ENCODE measurements around the gene NLGN1. TPM values are rescaled to one million over a fixed set of nuclear protein-coding genes. Genes with fewer than 3 reads are reported as not detected.

The NLGN1 gene
- total RNA-seq, 1 donor from 2014 or later = 5.7 TPM

DNA sequence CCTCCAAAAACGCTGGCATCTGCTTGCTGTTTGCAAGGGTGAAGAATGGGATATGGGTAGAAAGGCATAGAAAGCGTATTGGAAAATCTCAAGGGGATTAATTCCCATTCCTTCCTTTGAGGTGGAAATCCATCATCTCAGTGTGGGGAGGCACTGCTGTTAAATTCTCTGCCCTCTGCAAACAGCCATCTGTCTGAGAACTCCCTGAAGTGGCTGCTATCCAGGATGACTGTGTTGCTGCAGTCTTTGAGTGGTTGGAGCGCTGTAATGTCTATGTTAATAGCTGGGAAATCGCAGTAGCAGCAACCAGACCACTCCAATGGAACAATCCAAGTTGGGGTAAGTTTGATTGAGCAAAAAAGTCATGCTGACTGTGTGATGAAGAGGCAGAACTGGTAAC, 625.9 kb downstream of the NLGN1 start:
- H3K9ac ChIP-seq (ENCODE audit: low read depth in 1 of 3, low read length in 3 of 3) = no peak overlapping the region
- no peaks in the 10 kb centered on the region for H3K4me1 ChIP-seq (ENCODE audit: control insufficient read depth in 3 of 3, insufficient read depth in 3 of 3, low read length in 3 of 3)
- no peak overlapping the region for H3K4me3 ChIP-seq (ENCODE audit: low read length in 3 of 3)
- no peaks in the 10 kb centered on the region for H3K9me3 ChIP-seq (ENCODE audit: control insufficient read depth in 3 of 3, low read length in 3 of 3)
- no peaks in the 10 kb centered on the region for H3K36me3 ChIP-seq (ENCODE audit: control insufficient read depth in 3 of 3, insufficient read depth in 3 of 3, low read length in 3 of 3)
- H3K27me3 ChIP-seq (ENCODE audit: control insufficient read depth in 3 of 3, insufficient read depth in 3 of 3, low read length in 3 of 3) = no peaks in the 10 kb centered on the region
- H3K27ac ChIP-seq (ENCODE audit: low read depth, low read length) = no peak overlapping the region

DNA sequence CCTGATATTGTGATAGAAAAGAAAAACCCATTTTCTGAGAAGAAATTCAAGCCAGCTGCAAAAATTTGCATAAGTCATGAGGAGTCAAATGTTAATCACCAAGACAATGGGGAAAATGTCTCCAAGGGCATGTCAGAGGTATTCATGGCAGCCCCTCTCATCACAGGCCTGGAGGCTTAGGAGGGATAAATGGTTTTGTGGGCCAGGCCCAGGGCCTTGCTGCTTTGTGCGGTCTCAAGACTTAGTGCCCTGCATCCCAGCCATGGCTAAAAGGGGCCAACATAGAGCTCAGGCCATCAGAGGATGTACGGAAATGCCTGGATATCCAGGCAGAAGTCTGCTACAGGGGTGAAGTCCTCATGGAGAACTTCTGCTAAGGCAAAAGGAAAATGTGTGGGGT, 631.1 kb downstream of the NLGN1 start:
- H3K27me3 ChIP-seq (ENCODE audit: control insufficient read depth in 3 of 3, insufficient read depth in 3 of 3, low read length in 3 of 3) = no peaks in the 10 kb centered on the region
- H3K9ac ChIP-seq (ENCODE audit: low read depth in 1 of 3, low read length in 3 of 3) = no peak overlapping the region
- H3K4me3 ChIP-seq (ENCODE audit: low read length in 3 of 3) = no peak overlapping the region
- H3K9me3 ChIP-seq (ENCODE audit: control insufficient read depth in 3 of 3, low read length in 3 of 3) = no peaks in the 10 kb centered on the region
- H3K4me1 ChIP-seq (ENCODE audit: control insufficient read depth in 3 of 3, insufficient read depth in 3 of 3, low read length in 3 of 3) = no peaks in the 10 kb centered on the region
- no peak overlapping the region for H3K27ac ChIP-seq (ENCODE audit: low read depth, low read length)
- no peaks in the 10 kb centered on the region for H3K36me3 ChIP-seq (ENCODE audit: control insufficient read depth in 3 of 3, insufficient read depth in 3 of 3, low read length in 3 of 3)

DNA sequence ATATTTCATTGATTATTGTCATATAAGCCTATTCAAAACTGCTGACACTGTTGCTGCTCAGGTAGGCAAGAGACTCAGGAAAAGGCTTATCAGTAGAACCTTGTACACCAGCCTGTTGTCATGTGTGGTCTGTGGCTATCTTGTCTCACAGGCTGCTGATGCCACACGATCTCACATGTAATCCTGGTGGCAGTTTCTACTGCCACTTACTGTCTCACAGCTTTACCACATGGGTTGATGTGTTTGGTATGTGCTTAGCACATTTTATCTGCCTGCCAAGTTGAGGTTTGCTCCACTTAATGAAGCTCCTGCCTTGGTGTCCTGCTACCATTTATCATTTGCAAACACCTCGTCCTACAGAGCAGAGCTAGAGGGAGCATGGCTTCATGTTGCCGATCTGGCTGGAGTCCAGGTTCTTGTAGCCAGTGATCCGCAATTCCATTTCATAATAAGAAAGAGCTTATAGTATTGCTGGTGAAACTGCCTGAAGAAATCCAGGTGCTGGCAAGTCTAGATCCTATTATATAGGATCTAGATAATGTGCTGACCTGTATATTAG, 637.9 kb downstream of the NLGN1 start:
- no peak overlapping the region for H3K9ac ChIP-seq (ENCODE audit: low read depth in 1 of 3, low read length in 3 of 3)

DNA sequence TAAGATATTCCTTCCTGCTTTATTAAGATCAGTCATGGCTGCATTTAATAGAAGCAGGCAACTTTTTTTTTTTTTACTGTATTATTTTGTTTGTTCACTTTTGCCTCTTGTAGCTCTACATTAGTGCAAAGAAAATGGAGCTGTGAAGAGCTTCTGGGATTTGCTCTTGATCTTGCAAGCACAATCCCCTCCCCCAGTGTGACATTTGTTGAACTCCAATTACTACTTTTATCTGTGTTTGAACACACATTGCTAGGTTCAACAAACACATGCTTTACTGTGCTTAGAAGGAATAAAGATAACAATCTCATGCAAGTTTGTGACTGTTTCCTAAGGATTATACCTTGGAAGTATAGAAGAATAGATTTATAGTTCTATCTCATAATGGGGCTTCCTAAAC, 648.8 kb downstream of the NLGN1 start:
- Histone ChIP-seq H3K27ac (ENCODE audit: low read depth, low read length) (no peak overlapping the region), H3K4me1 (ENCODE audit: control insufficient read depth in 3 of 3, insufficient read depth in 3 of 3, low read length in 3 of 3) (no peaks in the 10 kb centered on the region), H3K9ac (ENCODE audit: low read depth in 1 of 3, low read length in 3 of 3) (no peak overlapping the region), H3K27me3 (ENCODE audit: control insufficient read depth in 3 of 3, insufficient read depth in 3 of 3, low read length in 3 of 3) (no peaks in the 10 kb centered on the region), H3K36me3 (ENCODE audit: control insufficient read depth in 3 of 3, insufficient read depth in 3 of 3, low read length in 3 of 3) (no peaks in the 10 kb centered on the region), H3K9me3 (ENCODE audit: control insufficient read depth in 3 of 3, low read length in 3 of 3) (no peaks in the 10 kb centered on the region), H3K4me3 (ENCODE audit: low read length in 3 of 3) (no peak overlapping the region)

More for the DNA sequence above, 637.9 kb downstream of the NLGN1 start:
- Histone ChIP-seq H3K27ac (ENCODE audit: low read depth, low read length) (no peak overlapping the region), H3K27me3 (ENCODE audit: control insufficient read depth in 3 of 3, insufficient read depth in 3 of 3, low read length in 3 of 3) (no peaks in the 10 kb centered on the region), H3K4me3 (ENCODE audit: low read length in 3 of 3) (no peak overlapping the region), H3K9me3 (ENCODE audit: control insufficient read depth in 3 of 3, low read length in 3 of 3) (no peaks in the 10 kb centered on the region), H3K4me1 (ENCODE audit: control insufficient read depth in 3 of 3, insufficient read depth in 3 of 3, low read length in 3 of 3) (no peaks in the 10 kb centered on the region), H3K36me3 (ENCODE audit: control insufficient read depth in 3 of 3, insufficient read depth in 3 of 3, low read length in 3 of 3) (no peaks in the 10 kb centered on the region)

GRCh38 chr3:174049472-174049871, 651.9 kb downstream of the NLGN1 start:
- Histone ChIP-seq H3K4me3 (ENCODE audit: low read length in 3 of 3) (no peak overlapping the region), H3K9ac (ENCODE audit: low read depth in 1 of 3, low read length in 3 of 3) (no peak overlapping the region), H3K27me3 (ENCODE audit: control insufficient read depth in 3 of 3, insufficient read depth in 3 of 3, low read length in 3 of 3) (no peaks in the 10 kb centered on the region), H3K4me1 (ENCODE audit: control insufficient read depth in 3 of 3, insufficient read depth in 3 of 3, low read length in 3 of 3) (no peaks in the 10 kb centered on the region), H3K36me3 (ENCODE audit: control insufficient read depth in 3 of 3, insufficient read depth in 3 of 3, low read length in 3 of 3) (no peaks in the 10 kb centered on the region), H3K9me3 (ENCODE audit: control insufficient read depth in 3 of 3, low read length in 3 of 3) (no peaks in the 10 kb centered on the region), H3K27ac (ENCODE audit: low read depth, low read length) (no peak overlapping the region)

- H3K9me3 ChIP-seq (ENCODE audit: control insufficient read depth in 3 of 3, low read length in 3 of 3) = no peaks in the 10 kb centered on the region
- no peaks in the 10 kb centered on the region for H3K27me3 ChIP-seq (ENCODE audit: control insufficient read depth in 3 of 3, insufficient read depth in 3 of 3, low read length in 3 of 3)
- no peak overlapping the region for H3K9ac ChIP-seq (ENCODE audit: low read depth in 1 of 3, low read length in 3 of 3)
- H3K36me3 ChIP-seq (ENCODE audit: control insufficient read depth in 3 of 3, insufficient read depth in 3 of 3, low read length in 3 of 3) = no peaks in the 10 kb centered on the region
- H3K27ac ChIP-seq (ENCODE audit: low read depth, low read length) = no peak overlapping the region
- H3K4me1 ChIP-seq (ENCODE audit: control insufficient read depth in 3 of 3, insufficient read depth in 3 of 3, low read length in 3 of 3) = no peaks in the 10 kb centered on the region
- H3K4me3 ChIP-seq (ENCODE audit: low read length in 3 of 3) = no peak overlapping the region
Observed at GRCh38 chr3:174051191-174051590, 653.6 kb downstream of the NLGN1 start.

DNA sequence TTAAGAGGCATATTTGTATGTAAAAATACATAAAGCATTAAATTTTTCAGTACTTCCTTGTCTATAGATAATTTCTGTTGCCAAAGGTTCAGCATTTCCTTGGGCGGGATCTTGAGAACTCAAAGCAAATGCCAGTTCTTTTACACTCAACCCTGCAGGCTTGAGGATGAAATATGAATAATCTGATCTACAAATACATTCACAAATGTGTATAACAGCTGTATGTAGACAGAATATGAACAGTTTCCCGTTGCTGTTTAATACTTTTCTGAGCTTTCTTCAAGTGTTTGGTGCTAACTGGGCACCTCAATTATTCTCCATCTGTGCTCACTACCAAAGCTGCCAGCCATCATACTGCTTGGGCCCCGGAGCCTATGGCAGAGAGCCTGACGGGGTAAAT, 661.3 kb downstream of the NLGN1 start:
- H3K36me3 ChIP-seq (ENCODE audit: control insufficient read depth in 3 of 3, insufficient read depth in 3 of 3, low read length in 3 of 3) = no peaks in the 10 kb centered on the region
- H3K27me3 ChIP-seq (ENCODE audit: control insufficient read depth in 3 of 3, insufficient read depth in 3 of 3, low read length in 3 of 3) = no peaks in the 10 kb centered on the region
- no peak overlapping the region for H3K27ac ChIP-seq (ENCODE audit: low read depth, low read length)
- H3K4me1 ChIP-seq (ENCODE audit: control insufficient read depth in 3 of 3, insufficient read depth in 3 of 3, low read length in 3 of 3) = no peaks in the 10 kb centered on the region
- no peak overlapping the region for H3K4me3 ChIP-seq (ENCODE audit: low read length in 3 of 3)
- H3K9ac ChIP-seq (ENCODE audit: low read depth in 1 of 3, low read length in 3 of 3) = no peak overlapping the region
- no peaks in the 10 kb centered on the region for H3K9me3 ChIP-seq (ENCODE audit: control insufficient read depth in 3 of 3, low read length in 3 of 3)

- no peaks in the 10 kb centered on the region for H3K9me3 ChIP-seq (ENCODE audit: control insufficient read depth in 3 of 3, low read length in 3 of 3)
- no peaks in the 10 kb centered on the region for H3K27me3 ChIP-seq (ENCODE audit: control insufficient read depth in 3 of 3, insufficient read depth in 3 of 3, low read length in 3 of 3)
- no peak overlapping the region for H3K4me3 ChIP-seq (ENCODE audit: low read length in 3 of 3)
- no peak overlapping the region for H3K9ac ChIP-seq (ENCODE audit: low read depth in 1 of 3, low read length in 3 of 3)
- H3K36me3 ChIP-seq (ENCODE audit: control insufficient read depth in 3 of 3, insufficient read depth in 3 of 3, low read length in 3 of 3) = no peaks in the 10 kb centered on the region
- H3K27ac ChIP-seq (ENCODE audit: low read depth, low read length) = no peak overlapping the region
- H3K4me1 ChIP-seq (ENCODE audit: control insufficient read depth in 3 of 3, insufficient read depth in 3 of 3, low read length in 3 of 3) = no peaks in the 10 kb centered on the region
Observed at GRCh38 chr3:174060431-174060830, 662.9 kb downstream of the NLGN1 start.

DNA sequence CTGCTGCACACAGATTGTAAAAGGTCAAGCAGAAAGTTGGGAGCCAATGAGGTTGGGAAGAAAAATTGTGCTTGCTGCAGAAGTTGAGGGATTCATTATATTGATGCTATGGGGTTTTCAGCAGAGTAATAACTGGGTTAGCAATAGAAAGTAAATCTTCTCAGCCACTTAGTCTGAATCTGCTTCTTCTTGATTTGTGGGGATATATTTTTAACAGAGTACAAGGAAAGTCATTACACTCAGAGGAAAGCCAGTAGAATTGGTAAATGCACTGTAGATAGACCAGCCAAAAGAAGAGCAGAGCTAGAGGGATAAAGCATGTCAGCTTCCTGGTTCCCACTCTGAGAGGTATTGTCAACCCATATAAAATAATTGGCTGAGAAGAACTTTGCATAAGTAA, 663.6 kb downstream of the NLGN1 start:
- Histone ChIP-seq H3K9ac (ENCODE audit: low read depth in 1 of 3, low read length in 3 of 3) (no peak overlapping the region), H3K36me3 (ENCODE audit: control insufficient read depth in 3 of 3, insufficient read depth in 3 of 3, low read length in 3 of 3) (no peaks in the 10 kb centered on the region), H3K4me3 (ENCODE audit: low read length in 3 of 3) (no peak overlapping the region), H3K4me1 (ENCODE audit: control insufficient read depth in 3 of 3, insufficient read depth in 3 of 3, low read length in 3 of 3) (no peaks in the 10 kb centered on the region), H3K27ac (ENCODE audit: low read depth, low read length) (no peak overlapping the region), H3K27me3 (ENCODE audit: control insufficient read depth in 3 of 3, insufficient read depth in 3 of 3, low read length in 3 of 3) (no peaks in the 10 kb centered on the region), H3K9me3 (ENCODE audit: control insufficient read depth in 3 of 3, low read length in 3 of 3) (no peaks in the 10 kb centered on the region)

GRCh38 chr3:174061731-174062130, 664.2 kb downstream of the NLGN1 start:
- Histone ChIP-seq H3K9me3 (ENCODE audit: control insufficient read depth in 3 of 3, low read length in 3 of 3) (no peaks in the 10 kb centered on the region), H3K4me3 (ENCODE audit: low read length in 3 of 3) (no peak overlapping the region), H3K36me3 (ENCODE audit: control insufficient read depth in 3 of 3, insufficient read depth in 3 of 3, low read length in 3 of 3) (no peaks in the 10 kb centered on the region), H3K27ac (ENCODE audit: low read depth, low read length) (no peak overlapping the region), H3K4me1 (ENCODE audit: control insufficient read depth in 3 of 3, insufficient read depth in 3 of 3, low read length in 3 of 3) (no peaks in the 10 kb centered on the region), H3K27me3 (ENCODE audit: control insufficient read depth in 3 of 3, insufficient read depth in 3 of 3, low read length in 3 of 3) (no peaks in the 10 kb centered on the region), H3K9ac (ENCODE audit: low read depth in 1 of 3, low read length in 3 of 3) (no peak overlapping the region)

DNA sequence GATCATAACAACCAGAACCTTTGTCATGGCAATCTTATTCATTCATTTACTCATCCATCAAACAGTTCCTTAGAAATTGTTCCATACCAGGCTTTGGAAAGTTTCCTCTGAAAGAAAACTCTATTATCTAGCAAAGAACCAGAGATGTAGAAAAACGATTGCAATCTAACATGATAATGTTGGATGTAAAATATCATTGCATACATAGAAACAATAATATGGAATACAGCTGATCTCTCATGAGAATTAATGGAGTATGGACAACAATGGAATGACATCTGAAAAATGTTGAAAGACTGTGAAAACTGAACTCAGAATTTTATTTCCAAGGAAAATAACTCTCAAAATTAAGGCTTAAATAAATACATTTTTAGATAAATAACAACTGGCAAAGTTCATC, 665.4 kb downstream of the NLGN1 start:
- H3K9me3 ChIP-seq (ENCODE audit: control insufficient read depth in 3 of 3, low read length in 3 of 3) = no peaks in the 10 kb centered on the region
- no peaks in the 10 kb centered on the region for H3K27me3 ChIP-seq (ENCODE audit: control insufficient read depth in 3 of 3, insufficient read depth in 3 of 3, low read length in 3 of 3)
- H3K36me3 ChIP-seq (ENCODE audit: control insufficient read depth in 3 of 3, insufficient read depth in 3 of 3, low read length in 3 of 3) = no peaks in the 10 kb centered on the region
- H3K9ac ChIP-seq (ENCODE audit: low read depth in 1 of 3, low read length in 3 of 3) = no peak overlapping the region
- H3K4me1 ChIP-seq (ENCODE audit: control insufficient read depth in 3 of 3, insufficient read depth in 3 of 3, low read length in 3 of 3) = no peaks in the 10 kb centered on the region
- H3K27ac ChIP-seq (ENCODE audit: low read depth, low read length) = no peak overlapping the region
- no peak overlapping the region for H3K4me3 ChIP-seq (ENCODE audit: low read length in 3 of 3)
